Measurements from ENCODE around the gene SLC16A12. TPM values are rescaled to one million over a fixed set of nuclear protein-coding genes. Genes with fewer than 3 reads are reported as not detected.

The SLC16A12 gene
- total and polyA plus RNA-seq, 2 of the 13 experiments (the other 11 are each of a cell fraction or from before 2014, with no cell fraction given): 0.02 TPM; not detected in 1

GRCh38 chr10:89425000-89425399 is 110.4 kb downstream of the SLC16A12 start (continued):
- TF ChIP-seq SNAPC4 (CRISPR knock-in tag; IDR thresholded peaks at IDR 0.05): no peak
- no peak for TF ChIP-seq ZNF451 (CRISPR knock-in tag; IDR thresholded peaks at IDR 0.05)
- no peak for TF ChIP-seq ZNF414 (CRISPR knock-in tag; IDR thresholded peaks at IDR 0.05)
- no peak for TF ChIP-seq RFXANK (CRISPR knock-in tag; IDR thresholded peaks at IDR 0.05)
- no peak for TF ChIP-seq CC2D1A (CRISPR knock-in tag; IDR thresholded peaks at IDR 0.05)
- TF ChIP-seq, protein P1, sequence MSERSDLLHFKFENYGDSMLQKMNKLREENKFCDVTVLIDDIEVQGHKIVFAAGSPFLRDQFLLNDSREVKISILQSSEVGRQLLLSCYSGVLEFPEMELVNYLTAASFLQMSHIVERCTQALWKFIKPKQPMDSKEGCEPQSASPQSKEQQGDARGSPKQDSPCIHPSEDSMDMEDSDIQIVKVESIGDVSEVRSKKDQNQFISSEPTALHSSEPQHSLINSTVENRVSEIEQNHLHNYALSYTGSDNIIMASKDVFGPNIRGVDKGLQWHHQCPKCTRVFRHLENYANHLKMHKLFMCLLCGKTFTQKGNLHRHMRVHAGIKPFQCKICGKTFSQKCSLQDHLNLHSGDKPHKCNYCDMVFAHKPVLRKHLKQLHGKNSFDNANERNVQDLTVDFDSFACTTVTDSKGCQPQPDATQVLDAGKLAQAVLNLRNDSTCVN (CRISPR knock-in tag; IDR thresholded peaks at IDR 0.05; ENCODE audit: borderline replicate concordance): no peak
- no peak for TF ChIP-seq ZNF7 (CRISPR knock-in tag; IDR thresholded peaks at IDR 0.05)
- TF ChIP-seq, protein P2, sequence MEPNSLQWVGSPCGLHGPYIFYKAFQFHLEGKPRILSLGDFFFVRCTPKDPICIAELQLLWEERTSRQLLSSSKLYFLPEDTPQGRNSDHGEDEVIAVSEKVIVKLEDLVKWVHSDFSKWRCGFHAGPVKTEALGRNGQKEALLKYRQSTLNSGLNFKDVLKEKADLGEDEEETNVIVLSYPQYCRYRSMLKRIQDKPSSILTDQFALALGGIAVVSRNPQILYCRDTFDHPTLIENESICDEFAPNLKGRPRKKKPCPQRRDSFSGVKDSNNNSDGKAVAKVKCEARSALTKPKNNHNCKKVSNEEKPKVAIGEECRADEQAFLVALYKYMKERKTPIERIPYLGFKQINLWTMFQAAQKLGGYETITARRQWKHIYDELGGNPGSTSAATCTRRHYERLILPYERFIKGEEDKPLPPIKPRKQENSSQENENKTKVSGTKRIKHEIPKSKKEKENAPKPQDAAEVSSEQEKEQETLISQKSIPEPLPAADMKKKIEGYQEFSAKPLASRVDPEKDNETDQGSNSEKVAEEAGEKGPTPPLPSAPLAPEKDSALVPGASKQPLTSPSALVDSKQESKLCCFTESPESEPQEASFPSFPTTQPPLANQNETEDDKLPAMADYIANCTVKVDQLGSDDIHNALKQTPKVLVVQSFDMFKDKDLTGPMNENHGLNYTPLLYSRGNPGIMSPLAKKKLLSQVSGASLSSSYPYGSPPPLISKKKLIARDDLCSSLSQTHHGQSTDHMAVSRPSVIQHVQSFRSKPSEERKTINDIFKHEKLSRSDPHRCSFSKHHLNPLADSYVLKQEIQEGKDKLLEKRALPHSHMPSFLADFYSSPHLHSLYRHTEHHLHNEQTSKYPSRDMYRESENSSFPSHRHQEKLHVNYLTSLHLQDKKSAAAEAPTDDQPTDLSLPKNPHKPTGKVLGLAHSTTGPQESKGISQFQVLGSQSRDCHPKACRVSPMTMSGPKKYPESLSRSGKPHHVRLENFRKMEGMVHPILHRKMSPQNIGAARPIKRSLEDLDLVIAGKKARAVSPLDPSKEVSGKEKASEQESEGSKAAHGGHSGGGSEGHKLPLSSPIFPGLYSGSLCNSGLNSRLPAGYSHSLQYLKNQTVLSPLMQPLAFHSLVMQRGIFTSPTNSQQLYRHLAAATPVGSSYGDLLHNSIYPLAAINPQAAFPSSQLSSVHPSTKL (CRISPR knock-in tag; IDR thresholded peaks at IDR 0.05): 0 out of 2 replicates have a peak, but pooled peaks have one; percentile 26
- TF ChIP-seq ZNF34 (CRISPR knock-in tag; IDR thresholded peaks at IDR 0.05; ENCODE audit: borderline replicate concordance): no peak
- no peak for TF ChIP-seq HNRNPUL1 (IDR thresholded peaks at IDR 0.05; ENCODE audit: low read depth, low read length)
- no peak for TF ChIP-seq ZNF138 (CRISPR knock-in tag; IDR thresholded peaks at IDR 0.05; ENCODE audit: low read depth)
- TF ChIP-seq ATF3 (CRISPR knock-in tag; IDR thresholded peaks at IDR 0.05): no peak
- TF ChIP-seq FOXJ3 (CRISPR knock-in tag; IDR thresholded peaks at IDR 0.05; ENCODE audit: borderline replicate concordance): no peak
